DMS114 treated with DMSO at 0.1 percent for 48 hours (cell line): ENCODE results near the gene PPP2R5B.

Experiments
- DNase-seq: peaks from one replicate; lab custom pipeline; 2025; ENCODE audit not compliant: unreplicated experiment; lab: John Stamatoyannopoulos, UW

PPP2R5B gene

DNA sequence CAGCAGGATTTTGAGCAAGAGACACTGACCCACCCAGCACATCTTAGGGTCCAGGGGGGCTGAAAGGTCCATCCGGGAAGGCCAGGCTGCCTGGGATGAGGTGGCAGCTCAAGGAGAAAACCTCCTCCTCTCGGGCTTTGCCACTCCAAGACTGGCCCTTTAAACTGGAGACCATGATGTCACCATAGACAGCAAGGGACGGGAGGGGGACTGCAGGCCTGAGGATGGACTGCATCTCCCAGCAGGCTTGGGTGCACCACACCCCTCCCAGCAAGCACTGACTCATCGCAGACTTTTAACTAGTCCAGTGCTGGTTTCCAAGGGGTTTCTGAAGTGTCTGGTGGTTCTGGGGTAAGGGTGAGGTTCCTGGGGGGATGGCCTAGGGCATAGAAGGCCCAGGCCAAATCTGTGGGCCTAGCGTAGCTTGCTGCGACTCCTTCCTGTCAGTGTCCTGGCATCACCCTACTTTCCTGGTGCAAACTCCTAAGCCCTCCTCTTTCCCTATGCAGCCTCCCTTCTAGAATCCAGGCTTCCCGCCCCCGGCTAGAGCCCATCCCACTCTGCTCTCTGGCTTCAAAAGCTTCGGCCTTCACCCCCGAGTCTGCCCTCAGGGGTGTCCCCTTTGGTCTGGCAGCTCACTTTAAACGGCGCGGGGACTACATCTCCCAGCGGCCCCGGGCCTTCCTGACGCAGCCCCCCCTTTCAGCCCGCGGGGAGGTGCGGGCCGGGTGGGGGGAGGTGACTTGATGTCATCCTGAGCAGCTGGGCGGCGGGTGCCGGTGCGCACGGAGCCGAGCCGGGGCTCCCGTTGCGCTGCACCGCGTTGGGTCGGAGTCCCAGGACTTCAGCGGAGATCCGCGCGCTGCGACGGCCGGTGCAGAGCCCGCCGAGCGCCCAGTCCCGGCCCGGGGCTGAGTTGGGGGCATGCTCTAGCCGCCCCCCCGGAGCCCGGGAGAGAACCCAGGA is at the start of gene PPP2R5B:
PPP2R5B (plus strand) TSS at position 746 of the 966 bp plus-strand sequence. CDS start 1,046 bp downstream, outside the sequence.
- peak; percentile 89 for DNase-seq

- no peak for DNase-seq
Measured at GRCh38 chr11:64875369-64876228, 48.9 kb upstream of the PPP2R5B start.

GRCh38 chr11:64876229-64876750 is 48.2 kb upstream of the PPP2R5B start:
- DNase-seq = no peak

DNA sequence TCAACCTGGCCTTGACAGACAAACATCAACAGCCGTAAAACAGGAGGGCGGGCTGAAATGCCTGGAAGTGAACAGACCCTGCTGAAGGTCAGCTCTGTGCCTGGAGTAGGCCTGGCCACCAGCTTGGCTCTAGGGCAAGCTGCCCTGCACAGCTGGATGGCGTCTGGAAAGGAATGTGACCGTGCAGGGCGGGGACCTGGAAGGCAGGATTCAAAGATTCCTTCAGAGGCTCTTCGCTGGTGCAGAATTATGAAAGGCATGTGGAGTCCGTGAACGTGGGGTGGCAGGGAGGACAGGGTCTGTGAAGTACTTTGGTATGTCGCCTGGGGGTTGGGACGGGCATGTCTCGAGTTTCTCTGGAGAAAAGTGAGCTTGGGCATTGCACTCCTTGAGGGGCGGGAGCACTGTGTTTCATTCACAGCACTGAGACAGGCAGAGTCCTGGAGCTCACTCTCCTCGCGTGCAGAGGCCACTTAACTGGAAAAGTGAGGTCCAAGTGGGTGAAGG is 47.6 kb upstream of the PPP2R5B start:
- DNase-seq = no peak

- DNase-seq = no peak
Measured at GRCh38 chr11:64877390-64878222, 46.9 kb upstream of the PPP2R5B start.

- no peak for DNase-seq
Measured at GRCh38 chr11:64878223-64878493, 46.3 kb upstream of the PPP2R5B start.

DNA sequence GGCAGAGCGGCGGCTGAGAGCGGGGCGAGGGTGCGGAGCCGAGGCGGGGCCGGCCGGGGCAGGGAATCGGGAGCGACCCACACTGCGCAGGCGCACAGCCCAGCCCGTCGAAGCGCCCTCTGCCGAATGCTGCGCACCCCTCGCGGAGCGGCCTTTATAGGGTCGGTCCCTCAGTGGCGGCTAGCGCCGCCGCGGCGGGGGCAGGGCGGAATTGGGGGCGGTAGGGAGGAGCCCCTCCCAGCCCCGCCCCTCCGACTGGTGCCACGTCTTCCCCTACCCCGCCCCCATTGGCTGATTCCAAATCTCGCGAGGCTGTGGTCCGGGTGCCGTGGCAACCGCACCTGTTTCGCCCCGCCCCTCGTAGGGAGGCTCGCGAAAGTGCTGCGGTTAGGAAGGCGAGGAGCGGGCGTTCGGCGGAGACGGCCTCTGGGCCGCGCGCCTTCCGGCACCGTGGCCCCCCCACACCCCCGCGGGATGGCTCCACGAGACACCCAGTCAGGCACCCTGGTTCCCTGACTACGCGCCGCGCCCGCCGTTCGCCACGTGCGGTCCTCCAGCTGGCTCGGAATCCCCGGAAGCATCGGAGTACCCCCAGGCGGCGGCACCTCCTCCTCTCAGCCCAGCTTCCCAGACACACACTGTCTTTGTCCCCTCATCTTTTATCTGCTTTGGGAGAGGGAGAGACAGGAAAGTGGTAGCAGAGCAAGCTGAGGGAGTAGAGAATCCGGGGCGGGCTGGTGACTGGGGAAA is 45.8 kb upstream of the PPP2R5B start, which contains the start of gene EHD1:
EHD1 (minus strand) TSS at position 128 of the 750 bp plus-strand sequence. CDS start 157 bp downstream, outside the sequence.
- peak; percentile 93 for DNase-seq

DNA sequence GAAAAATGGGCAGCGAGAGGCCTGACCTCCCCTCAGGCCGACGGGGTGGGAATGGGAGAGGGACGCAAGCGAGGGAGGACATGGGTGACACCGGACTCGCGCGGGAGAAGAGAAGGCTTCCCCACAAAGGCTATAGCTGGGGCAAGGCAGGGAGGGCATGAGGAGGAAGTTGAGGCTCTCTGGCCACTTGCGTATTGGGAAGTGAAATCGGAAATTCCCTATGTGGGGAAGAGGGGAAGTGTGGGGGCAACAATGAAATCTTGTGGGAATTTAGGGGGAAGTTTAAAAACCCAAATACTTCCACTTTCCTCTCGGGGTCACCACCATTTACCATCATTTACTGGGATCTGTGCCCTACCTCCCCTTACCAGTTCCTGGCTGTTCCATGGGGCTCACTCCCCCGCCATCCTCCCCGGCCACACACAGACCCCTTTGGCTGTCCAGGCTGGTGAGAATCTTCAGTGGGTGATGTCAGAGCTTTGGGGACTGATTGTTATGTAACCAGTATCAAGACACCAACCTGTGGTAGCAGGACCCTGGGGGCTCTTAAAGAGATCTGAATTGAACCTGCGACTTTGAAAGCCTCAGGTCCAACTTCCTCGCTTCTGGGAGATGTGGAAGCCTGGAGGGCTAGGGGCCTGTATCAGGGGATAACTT is 45.1 kb upstream of the PPP2R5B start:
- no peak for DNase-seq

- DNase-seq = no peak
Measured at GRCh38 chr11:64880240-64881001, 44.1 kb upstream of the PPP2R5B start.

- DNase-seq = no peak
Measured at GRCh38 chr11:64881476-64881875, 43.0 kb upstream of the PPP2R5B start.

DNA sequence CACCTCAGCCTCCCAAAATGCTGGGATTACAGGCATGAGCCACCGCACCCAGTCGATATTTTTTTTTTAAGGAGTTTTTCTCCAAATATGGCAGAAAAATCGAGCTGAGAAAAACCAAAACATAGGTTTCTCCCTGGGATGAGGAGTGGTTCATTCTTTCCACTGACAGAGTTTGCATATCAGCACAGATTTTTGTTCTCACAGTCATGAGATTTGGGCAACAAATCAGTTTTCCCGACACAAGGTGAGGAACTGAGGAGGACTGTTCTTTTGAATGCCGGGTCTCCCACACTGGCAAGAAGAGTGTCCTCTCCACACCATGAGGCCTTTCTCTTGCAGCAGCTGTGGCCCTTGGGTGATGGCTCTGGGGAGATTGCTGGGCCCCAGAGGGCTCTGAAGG is 42.2 kb upstream of the PPP2R5B start:
- DNase-seq = no peak

DNA sequence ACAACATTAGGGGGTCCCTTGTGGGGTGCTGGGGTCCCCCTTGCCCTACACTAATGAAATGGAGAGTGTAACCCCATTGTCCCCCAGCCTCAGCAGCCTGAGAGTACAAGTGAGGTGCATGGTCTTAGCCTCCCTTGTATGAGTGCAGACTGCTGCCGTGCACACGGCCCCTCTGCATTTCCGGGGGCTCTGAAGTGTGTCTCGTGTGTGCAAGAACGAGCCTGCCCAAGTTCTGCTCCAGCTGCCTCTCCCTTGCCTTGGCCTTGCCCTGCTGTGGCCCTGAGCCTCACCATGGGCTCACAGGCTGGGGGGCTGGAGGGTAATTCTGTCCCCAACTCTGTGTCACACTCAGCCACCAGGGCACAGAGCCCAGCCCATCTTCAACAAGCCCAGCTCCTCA is 40.9 kb upstream of the PPP2R5B start:
- DNase-seq = no peak

DNA sequence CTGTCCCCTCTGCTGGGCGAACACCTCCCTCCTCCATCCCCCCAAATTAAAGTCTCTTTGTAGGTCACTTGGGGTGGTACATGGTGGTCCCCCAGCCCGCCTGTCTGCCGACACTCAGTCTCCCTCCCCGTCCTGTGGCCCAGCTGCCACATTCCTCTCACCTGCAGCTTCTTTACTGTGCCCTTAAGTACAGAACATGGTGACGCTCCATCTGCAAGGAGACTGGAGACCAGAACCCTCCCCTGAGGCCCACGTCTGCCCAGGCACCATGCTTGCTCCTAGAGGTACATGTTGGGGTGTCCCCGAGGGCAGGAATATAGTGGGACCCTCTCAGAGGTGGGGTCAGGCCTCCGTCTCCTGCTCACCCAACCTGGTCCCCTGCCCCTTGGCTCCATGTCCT is 40.5 kb upstream of the PPP2R5B start:
- no peak for DNase-seq

- DNase-seq = no peak
Measured at GRCh38 chr11:64885367-64886286, 38.9 kb upstream of the PPP2R5B start.

- DNase-seq = no peak
Measured at GRCh38 chr11:64887234-64887756, 37.2 kb upstream of the PPP2R5B start.

DNA sequence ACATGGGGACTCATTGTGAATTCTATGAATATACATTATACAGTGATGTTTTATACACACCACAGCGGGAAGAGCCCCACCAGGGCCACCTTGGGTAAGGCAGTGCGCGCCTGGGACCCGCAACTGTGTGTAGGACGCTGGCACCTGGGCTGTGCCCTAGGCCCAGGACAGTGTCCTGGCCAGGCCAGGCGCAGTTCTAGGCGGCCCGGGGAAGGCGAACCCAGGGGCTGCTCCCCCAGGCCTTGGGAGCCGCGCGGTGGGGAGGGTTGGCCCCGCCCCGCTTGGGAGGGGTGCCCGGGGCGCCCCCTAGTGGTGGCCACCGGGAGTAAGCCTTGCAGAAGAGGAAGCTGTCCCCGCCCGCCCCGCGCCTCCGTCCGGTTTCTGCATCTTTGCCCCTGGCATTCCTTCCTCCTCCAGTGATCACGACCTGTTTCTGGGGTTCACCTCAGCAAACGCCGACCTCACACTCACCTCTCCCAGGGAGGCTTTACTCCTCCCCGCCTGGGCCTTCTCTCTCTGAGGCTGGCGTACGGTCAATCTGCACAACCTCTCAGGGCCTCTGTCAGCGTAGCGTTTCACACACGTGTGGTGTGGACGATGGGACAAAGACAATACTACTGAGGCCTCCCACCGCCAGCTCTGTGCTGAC is 36.6 kb upstream of the PPP2R5B start:
- no peak for DNase-seq

GRCh38 chr11:64888406-64888728 is 36.1 kb upstream of the PPP2R5B start:
- DNase-seq = no peak
